ENCODE data around the gene ACSL3.
"Not testable (repeated sequence)": the region's sequence is repeated elsewhere in the genome, so short reads cannot be mapped to it uniquely, and the experiment has no call there.

The ACSL3 gene

GRCh38 chr2:222912117-222912516, 51.3 kb downstream of the ACSL3 start:
- DNase-seq (ENCODE audit: low read depth, low spot score) = no peak
- H3K4me1 ChIP-seq (ENCODE audit: insufficient read depth, insufficient read length) = peaks cover under 1% of the 10 kb centered on the region
- H3K4me3 ChIP-seq (ENCODE audit: insufficient read length, low read depth) = no peak overlapping the region
- peaks cover 38% of the 10 kb centered on the region for H3K36me3 ChIP-seq (ENCODE audit: insufficient read depth, insufficient read length, low read length)
- H3K9ac ChIP-seq (ENCODE audit: insufficient read length, low read depth) = no peak overlapping the region
- no peaks in the 10 kb centered on the region for H3K9me3 ChIP-seq (ENCODE audit: insufficient read depth, low read length)
- TF ChIP-seq SUZ12 (IDR thresholded peaks at IDR 0.05; ENCODE audit: extremely low read depth, insufficient read depth, insufficient read length) (no peak), YY1 (IDR thresholded peaks at IDR 0.05; ENCODE audit: insufficient read depth, insufficient read length) (no peak), ZNF274 (IDR thresholded peaks at IDR 0.05; ENCODE audit: low read depth, low read length) (no peak)
- H3K27me3 ChIP-seq (ENCODE audit: insufficient read depth, insufficient read length) = no peaks in the 10 kb centered on the region

GRCh38 chr2:222912776-222913175, 51.9 kb downstream of the ACSL3 start:
- H3K27me3 ChIP-seq (ENCODE audit: insufficient read depth, insufficient read length) = no peaks in the 10 kb centered on the region
- no peaks in the 10 kb centered on the region for H3K4me1 ChIP-seq (ENCODE audit: insufficient read depth, insufficient read length)
- TF ChIP-seq ZNF274 (IDR thresholded peaks at IDR 0.05; ENCODE audit: low read depth, low read length) (no peak), YY1 (IDR thresholded peaks at IDR 0.05; ENCODE audit: insufficient read depth, insufficient read length) (no peak), SUZ12 (IDR thresholded peaks at IDR 0.05; ENCODE audit: extremely low read depth, insufficient read depth, insufficient read length) (no peak)
- DNase-seq (ENCODE audit: low read depth, low spot score) = no peak
- H3K9me3 ChIP-seq (ENCODE audit: insufficient read depth, low read length) = no peaks in the 10 kb centered on the region
- H3K4me3 ChIP-seq (ENCODE audit: insufficient read length, low read depth) = no peak overlapping the region
- peaks cover 38% of the 10 kb centered on the region for H3K36me3 ChIP-seq (ENCODE audit: insufficient read depth, insufficient read length, low read length)
- no peak overlapping the region for H3K9ac ChIP-seq (ENCODE audit: insufficient read length, low read depth)

GRCh38 chr2:222915092-222915957, 54.5 kb downstream of the ACSL3 start:
- Histone ChIP-seq H3K36me3 (ENCODE audit: insufficient read depth, insufficient read length, low read length) (peaks cover 40% of the 10 kb centered on the region), H3K9me3 (ENCODE audit: insufficient read depth, low read length) (no peaks in the 10 kb centered on the region), H3K4me3 (ENCODE audit: insufficient read length, low read depth) (no peak overlapping the region), H3K27me3 (ENCODE audit: insufficient read depth, insufficient read length) (no peaks in the 10 kb centered on the region), H3K4me1 (ENCODE audit: insufficient read depth, insufficient read length) (no peaks in the 10 kb centered on the region), H3K9ac (ENCODE audit: insufficient read length, low read depth) (no peak overlapping the region)
- no peak for DNase-seq (ENCODE audit: low read depth, low spot score)
- TF ChIP-seq YY1 (IDR thresholded peaks at IDR 0.05; ENCODE audit: insufficient read depth, insufficient read length) = no peak
- no peak for TF ChIP-seq SUZ12 (IDR thresholded peaks at IDR 0.05; ENCODE audit: extremely low read depth, insufficient read depth, insufficient read length)
- no peak for TF ChIP-seq ZNF274 (IDR thresholded peaks at IDR 0.05; ENCODE audit: low read depth, low read length)

GRCh38 chr2:222916229-222917197, 55.7 kb downstream of the ACSL3 start:
- H3K9me3 ChIP-seq (ENCODE audit: insufficient read depth, low read length) = no peaks in the 10 kb centered on the region
- no peaks in the 10 kb centered on the region for H3K27me3 ChIP-seq (ENCODE audit: insufficient read depth, insufficient read length)
- H3K36me3 ChIP-seq (ENCODE audit: insufficient read depth, insufficient read length, low read length) = peaks cover 51% of the 10 kb centered on the region
- no peak overlapping the region for H3K9ac ChIP-seq (ENCODE audit: insufficient read length, low read depth)
- no peak for TF ChIP-seq ZNF274 (IDR thresholded peaks at IDR 0.05; ENCODE audit: low read depth, low read length)
- no peak for TF ChIP-seq SUZ12 (IDR thresholded peaks at IDR 0.05; ENCODE audit: extremely low read depth, insufficient read depth, insufficient read length)
- no peak for TF ChIP-seq YY1 (IDR thresholded peaks at IDR 0.05; ENCODE audit: insufficient read depth, insufficient read length)
- no peaks in the 10 kb centered on the region for H3K4me1 ChIP-seq (ENCODE audit: insufficient read depth, insufficient read length)
- DNase-seq (ENCODE audit: low read depth, low spot score) = no peak
- H3K4me3 ChIP-seq (ENCODE audit: insufficient read length, low read depth) = no peak overlapping the region

GRCh38 chr2:222917212-222917611, 56.4 kb downstream of the ACSL3 start:
- not testable (repeated sequence) for H3K27me3 ChIP-seq (ENCODE audit: insufficient read depth, insufficient read length); H3K9ac ChIP-seq (ENCODE audit: insufficient read length, low read depth); H3K9me3 ChIP-seq (ENCODE audit: insufficient read depth, low read length); H3K4me3 ChIP-seq (ENCODE audit: insufficient read length, low read depth); H3K4me1 ChIP-seq (ENCODE audit: insufficient read depth, insufficient read length); DNase-seq (ENCODE audit: low read depth, low spot score)
- H3K36me3 ChIP-seq (ENCODE audit: insufficient read depth, insufficient read length, low read length) = peaks cover 54% of the 10 kb centered on the region

GRCh38 chr2:222919841-222920526, 59.1 kb downstream of the ACSL3 start:
- H3K4me3 ChIP-seq (ENCODE audit: insufficient read length, low read depth) = no peak overlapping the region
- H3K27me3 ChIP-seq (ENCODE audit: insufficient read depth, insufficient read length) = no peaks in the 10 kb centered on the region
- no peaks in the 10 kb centered on the region for H3K9me3 ChIP-seq (ENCODE audit: insufficient read depth, low read length)
- H3K36me3 ChIP-seq (ENCODE audit: insufficient read depth, insufficient read length, low read length) = peaks cover 56% of the 10 kb centered on the region
- no peak for DNase-seq (ENCODE audit: low read depth, low spot score)
- H3K4me1 ChIP-seq (ENCODE audit: insufficient read depth, insufficient read length) = no peaks in the 10 kb centered on the region
- TF ChIP-seq ZNF274 (IDR thresholded peaks at IDR 0.05; ENCODE audit: low read depth, low read length) (no peak), SUZ12 (IDR thresholded peaks at IDR 0.05; ENCODE audit: extremely low read depth, insufficient read depth, insufficient read length) (no peak)
- H3K9ac ChIP-seq (ENCODE audit: insufficient read length, low read depth) = no peak overlapping the region

Measured in NT2/D1 (cell line).